Transverse colon (tissue), 4 donors: ENCODE measurements around the gene SMYD5. TPM values are rescaled to one million over a fixed set of nuclear protein-coding genes. Genes with fewer than 3 reads are reported as not detected.

Experiments
- DNase-seq: peaks from one replicate; pipeline ENCODE4 v3.0.0-alpha.2; 2019
- H3K27ac ChIP-seq, 4 donors: fragments of 200-600 bp; sonication (generic); 2 replicates each; pipeline ENCODE4 v1.5.1; 2016 to 2018; ENCODE audit warnings: inconsistent platforms in 4 of 4
- H3K27me3 ChIP-seq: fragments of 200-600 bp; sonication (generic); 2 replicates; pipeline ENCODE4 v1.5.1; 2017; ENCODE audit warnings: inconsistent platforms
- H3K36me3 ChIP-seq, 4 donors: fragments of 200-600 bp; sonication (generic); 2 replicates each; pipeline ENCODE4 v1.5.1; 2017 to 2019; ENCODE audit warnings: inconsistent platforms in 4 of 4
- H3K4me1 ChIP-seq, 4 donors: fragments of 200-600 bp; sonication (generic); 2 replicates each; pipeline ENCODE4 v1.5.1; 2017 to 2020; ENCODE audit warnings: inconsistent platforms in 4 of 4
- H3K4me3 ChIP-seq, 4 donors: fragments of 200-600 bp; sonication (generic); 1 replicate in 1 of 4; 2 replicates in 3 of 4; pipeline versions ENCODE4 v1.5.1 to v1.6.1; 2017 to 2019; ENCODE audit warnings: inconsistent platforms in 4 of 4
- H3K9me3 ChIP-seq, 2 donors: fragments of 200-600 bp; sonication (generic); 2 replicates each; pipeline ENCODE4 v1.5.1; 2017 to 2019; ENCODE audit warnings: inconsistent platforms in 2 of 2
- EP300 ChIP-seq: sonication (generic); formaldehyde crosslinking; IDR thresholded peaks from one replicate; pipeline ENCODE4 v1.6.1; 2017; ENCODE audit warnings: antibody characterized with exemption, low read depth
- POLR2A ChIP-seq: fragments of 450-650 bp; IDR thresholded peaks from one replicate; pipeline ENCODE4 v1.6.1; 2016; ENCODE audit warnings: antibody characterized with exemption, mild to moderate bottlenecking, moderate library complexity
- POLR2AphosphoS5 ChIP-seq, 3 donors: sonication (generic); formaldehyde crosslinking; IDR thresholded peaks; one replicate each; pipeline ENCODE4 v1.6.1; 2016; ENCODE audit warnings: antibody characterized with exemption in 3 of 3
- WGBS, 2 donors: methylation state at CpG; one replicate each; pipeline ENCODE4 v1.1.5; 2018; ENCODE audit warnings: low coverage in 1 of 2; 5-methylcytosine and 5-hydroxymethylcytosine counted together
- in situ Hi-C, 4 donors: fragments of 200-750 bp; cut with MboI; loops; one replicate each; pipeline versions ENCODE4 v1.15.0 to v1.15.1; 2017; ENCODE audit warnings: low sequenced_read_pairs in 3 of 4, low pct_ligation_motif_present in 1 of 4, low pct_unique_long_range_greater_than_20kb in 1 of 4
- intact Hi-C: fragments of 100-400 bp; cut with DNase I; formaldehyde crosslinking; loops from one replicate; pipeline ENCODE4 v1.15.1; 2023; ENCODE audit warnings: low total_unique reads
- total RNA-seq, 4 donors: library from RNA; depleted of rRNA; stranded (reverse); fragments of >200 nt; gene quantifications; one replicate each; pipeline ENCODE4 v1.1.0, GENCODE V29; 2016
- TF ChIP-seq, protein P1 (sequence below), 5 experiments: fragments of 200-600 bp in 3 of 5; fragments of 450-650 bp in 2 of 5; sonication (generic) in 3 of 5; IDR thresholded peaks; 1 replicate in 2 of 5; 2 replicates in 3 of 5; pipeline ENCODE4 v1.5.1; 2016 to 2017; ENCODE audit warnings: antibody characterized with exemption in 5 of 5, inconsistent platforms in 3 of 5, mild to moderate bottlenecking in 2 of 5, moderate library complexity in 1 of 5

Gene SMYD5
- total RNA-seq, 4 donors from 2014 or later = 6.4 to 16.1 (median 13.4) TPM

GRCh38 chr2:73254343-73255006 lies 40.4 kb downstream of the SMYD5 start:
- intact Hi-C loops (no loop called here), in situ Hi-C loops (no loop called here)
- WGBS, 2 donors = 91 to 96% methylated on average over 4 to 7 of the region's 7 CpGs
- Histone ChIP-seq H3K36me3 (peaks cover 0 to 26% (median 11%) of the 10 kb centered on the region in 4 donors), H3K9me3 (no peaks in the 10 kb centered on the region), H3K4me3 (no peak overlapping the region), H3K27me3 (no peaks in the 10 kb centered on the region), H3K27ac (no peak overlapping the region), H3K4me1 (no peaks in the 10 kb centered on the region)
- DNase-seq = no peak
- TF ChIP-seq, protein P1, sequence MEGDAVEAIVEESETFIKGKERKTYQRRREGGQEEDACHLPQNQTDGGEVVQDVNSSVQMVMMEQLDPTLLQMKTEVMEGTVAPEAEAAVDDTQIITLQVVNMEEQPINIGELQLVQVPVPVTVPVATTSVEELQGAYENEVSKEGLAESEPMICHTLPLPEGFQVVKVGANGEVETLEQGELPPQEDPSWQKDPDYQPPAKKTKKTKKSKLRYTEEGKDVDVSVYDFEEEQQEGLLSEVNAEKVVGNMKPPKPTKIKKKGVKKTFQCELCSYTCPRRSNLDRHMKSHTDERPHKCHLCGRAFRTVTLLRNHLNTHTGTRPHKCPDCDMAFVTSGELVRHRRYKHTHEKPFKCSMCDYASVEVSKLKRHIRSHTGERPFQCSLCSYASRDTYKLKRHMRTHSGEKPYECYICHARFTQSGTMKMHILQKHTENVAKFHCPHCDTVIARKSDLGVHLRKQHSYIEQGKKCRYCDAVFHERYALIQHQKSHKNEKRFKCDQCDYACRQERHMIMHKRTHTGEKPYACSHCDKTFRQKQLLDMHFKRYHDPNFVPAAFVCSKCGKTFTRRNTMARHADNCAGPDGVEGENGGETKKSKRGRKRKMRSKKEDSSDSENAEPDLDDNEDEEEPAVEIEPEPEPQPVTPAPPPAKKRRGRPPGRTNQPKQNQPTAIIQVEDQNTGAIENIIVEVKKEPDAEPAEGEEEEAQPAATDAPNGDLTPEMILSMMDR (IDR thresholded peaks at IDR 0.05) = no peak
- TF ChIP-seq POLR2A (no peak), EP300 (no peak), POLR2AphosphoS5 (IDR thresholded peaks at IDR 0.05) (no peak)

DNA sequence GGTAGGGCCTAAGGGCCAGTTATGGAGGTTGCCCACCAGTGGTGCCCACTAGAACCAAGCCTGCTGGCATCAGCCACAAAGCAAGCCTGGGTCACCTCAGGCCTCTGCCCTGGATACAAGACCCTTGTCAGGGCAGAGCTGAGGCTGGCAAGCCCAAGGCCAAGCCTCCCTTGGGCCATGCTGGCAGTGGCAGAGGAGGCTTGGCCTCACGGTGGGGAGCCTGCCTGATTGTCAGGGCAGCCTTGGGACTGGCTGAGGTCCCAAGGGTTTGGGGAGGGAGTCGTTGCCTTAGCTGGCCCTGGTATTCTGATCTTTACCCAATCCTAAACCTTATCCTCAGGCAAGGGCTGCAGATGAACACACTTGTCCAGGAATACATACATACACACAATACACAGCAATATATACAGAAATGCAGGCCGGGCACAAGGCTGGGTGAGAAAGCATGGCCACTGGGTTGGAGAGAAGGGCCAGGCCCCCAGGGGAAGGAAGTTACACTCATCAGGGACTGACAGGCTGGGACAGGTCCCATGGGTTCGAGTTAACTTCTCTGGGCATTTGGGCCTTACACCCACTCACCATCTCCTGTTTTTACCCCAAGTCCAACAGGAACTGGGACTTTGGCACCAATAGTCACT lies 41.1 kb downstream of the SMYD5 start:
- H3K36me3 ChIP-seq = peaks cover 0 to 20% (median 8%) of the 10 kb centered on the region in 4 donors
- intact Hi-C loops (no loop called here), in situ Hi-C loops (no loop called here)
- H3K9me3 ChIP-seq = no peaks in the 10 kb centered on the region
- no peak overlapping the region for H3K27ac ChIP-seq
- TF ChIP-seq POLR2AphosphoS5 (IDR thresholded peaks at IDR 0.05) = no peak
- no peak for TF ChIP-seq POLR2A
- no peak for TF ChIP-seq EP300
- TF ChIP-seq, protein P1 (IDR thresholded peaks at IDR 0.05) = no peak
- no peak for DNase-seq
- WGBS, 2 donors = 74% methylated on average over 4 of the region's 4 CpGs; no CpG with 5 or more reads in 1 of the 2 donors
- no peaks in the 10 kb centered on the region for H3K4me1 ChIP-seq
- no peaks in the 10 kb centered on the region for H3K27me3 ChIP-seq
- H3K4me3 ChIP-seq = no peak overlapping the region

DNA sequence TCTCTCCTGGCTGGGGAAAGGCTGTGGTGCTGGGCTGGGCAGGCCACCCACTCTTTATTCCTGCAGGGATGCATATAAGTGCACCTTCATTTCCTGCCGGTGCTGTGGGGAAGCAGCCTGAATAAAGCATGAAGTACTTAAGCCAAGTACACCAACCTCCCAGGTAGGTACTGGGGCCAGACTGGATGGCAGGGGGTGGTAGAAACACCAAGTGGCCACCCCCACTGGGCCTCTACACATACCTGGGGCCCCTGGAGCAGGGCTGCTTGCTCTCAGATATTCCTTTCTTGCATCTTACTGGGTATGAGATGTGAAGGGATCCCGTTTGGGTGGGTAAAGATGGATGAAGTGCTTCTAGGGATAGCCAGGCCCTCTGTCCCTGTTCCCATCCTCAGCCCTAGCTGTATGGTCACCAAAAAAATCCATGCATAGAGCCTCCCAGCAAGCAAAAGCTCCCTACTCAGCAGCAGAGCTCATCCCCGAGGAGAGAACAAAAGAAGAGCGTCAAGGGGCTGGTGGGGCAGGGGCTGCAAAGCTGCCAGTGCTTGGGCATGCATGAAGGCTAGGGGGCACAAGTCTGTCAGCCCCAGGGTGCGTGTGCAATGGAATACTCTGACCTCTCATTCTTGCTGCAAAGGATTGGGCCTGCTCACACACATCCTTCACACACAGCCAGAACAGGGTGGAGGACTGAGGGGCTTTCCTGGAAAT lies 42.0 kb downstream of the SMYD5 start:
- Histone ChIP-seq H3K9me3 (no peaks in the 10 kb centered on the region), H3K4me1 (no peaks in the 10 kb centered on the region), H3K27me3 (no peaks in the 10 kb centered on the region), H3K4me3 (no peak overlapping the region), H3K27ac (no peak overlapping the region), H3K36me3 (peaks cover 0 to 11% (median 4%) of the 10 kb centered on the region in 4 donors)
- WGBS, 2 donors = 68% methylated on average over 5 of the region's 5 CpGs; no CpG with 5 or more reads in 1 of the 2 donors
- TF ChIP-seq POLR2A (no peak), POLR2AphosphoS5 (IDR thresholded peaks at IDR 0.05) (no peak), EP300 (no peak)
- TF ChIP-seq, protein P1 (IDR thresholded peaks at IDR 0.05) = no peak
- intact Hi-C loops (no loop called here), in situ Hi-C loops (no loop called here)
- no peak for DNase-seq

DNA sequence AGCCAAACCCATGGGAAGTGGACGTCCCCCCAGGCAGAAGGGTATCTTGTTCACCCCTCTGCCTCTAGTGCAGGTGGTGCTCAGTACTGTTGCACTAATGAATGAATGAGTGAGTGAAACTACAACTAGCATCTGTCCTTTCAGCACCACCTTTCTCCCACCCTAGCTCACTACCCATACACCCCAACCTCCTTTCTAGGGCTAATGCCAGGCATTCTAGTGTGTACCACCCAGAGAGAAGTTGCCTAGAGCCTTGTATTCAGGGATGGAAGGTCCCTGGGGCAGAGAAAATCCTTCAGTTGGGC lies 42.5 kb downstream of the SMYD5 start:
- no peaks in the 10 kb centered on the region for H3K27me3 ChIP-seq
- no peaks in the 10 kb centered on the region for H3K9me3 ChIP-seq
- H3K36me3 ChIP-seq = peaks cover 0 to 10% (median 3%) of the 10 kb centered on the region in 4 donors
- WGBS, 2 donors = 94% methylated on average over 1 of the region's 1 CpG; no CpG with 5 or more reads in 1 of the 2 donors
- intact Hi-C loops = no loop called here
- DNase-seq = no peak
- no peak overlapping the region for H3K27ac ChIP-seq
- H3K4me1 ChIP-seq = no peaks in the 10 kb centered on the region
- no peak overlapping the region for H3K4me3 ChIP-seq
- TF ChIP-seq POLR2A (no peak), EP300 (no peak), POLR2AphosphoS5 (IDR thresholded peaks at IDR 0.05) (no peak)
- in situ Hi-C loops = no loop called here
